MM.1S (cell line): ENCODE results near the gene KIF21B.

Source experiments
- DNase-seq: peaks from one replicate; pipeline ENCODE4 v3.0.0-alpha.2; 2015
- H2AFZ ChIP-seq: fragments of 300-600 bp; sonication (generic); 2 replicates; pipeline ENCODE4 v1.6.0; 2016; ENCODE audit warnings: antibody characterized with exemption, low read length
- H3F3A ChIP-seq: fragments of 300-600 bp; sonication (generic); 2 replicates; pipeline ENCODE4 v1.6.1; 2016; ENCODE audit warnings: mild to moderate bottlenecking, antibody characterized with exemption, low read length, moderate library complexity, mixed read lengths; ENCODE audit not compliant: insufficient read depth
- H3K27ac ChIP-seq: fragments of 300-600 bp; sonication (generic); 2 replicates; pipeline ENCODE4 v1.5.1; 2016; ENCODE audit warnings: mild to moderate bottlenecking, low read length
- H3K27me3 ChIP-seq: fragments of 300-600 bp; sonication (generic); replicated peaks from 2 replicates; pipeline ENCODE4 v1.6.0; 2016; ENCODE audit warnings: low read length; ENCODE audit not compliant: insufficient read depth
- H3K36me3 ChIP-seq: fragments of 300-600 bp; sonication (generic); replicated peaks from 2 replicates; pipeline ENCODE4 v1.6.1; 2016; ENCODE audit warnings: mild to moderate bottlenecking, low read length, mixed read lengths; ENCODE audit not compliant: insufficient read depth
- H3K4me1 ChIP-seq: fragments of 300-600 bp; sonication (generic); 2 replicates; pipeline ENCODE4 v1.6.1; 2016; ENCODE audit warnings: low read length, mixed read lengths
- H3K4me2 ChIP-seq: fragments of 300-600 bp; sonication (generic); 2 replicates; pipeline ENCODE4 v1.6.0; 2016; ENCODE audit warnings: low read depth, low read length
- H3K4me3 ChIP-seq: fragments of 300-600 bp; sonication (generic); 2 replicates; pipeline ENCODE4 v1.5.1; 2016; ENCODE audit warnings: low read length, mixed read lengths
- H3K79me2 ChIP-seq: fragments of 300-600 bp; sonication (generic); 2 replicates; pipeline ENCODE4 v1.6.1; 2016; ENCODE audit warnings: mixed run types, low read length, mixed read lengths
- H3K9ac ChIP-seq: fragments of 300-600 bp; sonication (generic); 2 replicates; pipeline ENCODE4 v1.6.1; 2016; ENCODE audit warnings: low read length, mixed read lengths
- H3K9me2 ChIP-seq: fragments of 300-600 bp; sonication (generic); replicated peaks from 2 replicates; pipeline ENCODE4 v1.6.1; 2016; ENCODE audit warnings: mild to moderate bottlenecking, low read length, mixed read lengths; ENCODE audit not compliant: insufficient read depth
- H3K9me3 ChIP-seq: fragments of 300-600 bp; sonication (generic); replicated peaks from 2 replicates; pipeline ENCODE4 v1.6.1; 2016; ENCODE audit warnings: mild to moderate bottlenecking, low read length, mixed read lengths; ENCODE audit not compliant: insufficient read depth
- H4K20me1 ChIP-seq: fragments of 300-600 bp; sonication (generic); 2 replicates; pipeline ENCODE4 v1.6.1; 2016; ENCODE audit warnings: mild to moderate bottlenecking, low read length, moderate library complexity, mixed read lengths; ENCODE audit not compliant: insufficient read depth
- EZH2 ChIP-seq: fragments of 300-600 bp; sonication (generic); optimal IDR thresholded peaks from 2 replicates; pipeline ENCODE3; 2017; ENCODE audit warnings: low read depth, mild to moderate bottlenecking, antibody characterized with exemption, low read length, mixed read lengths
- EZH2phosphoT487 ChIP-seq: fragments of 300-600 bp; sonication (generic); IDR thresholded peaks from 2 replicates; pipeline ENCODE4 v1.6.1; 2018; ENCODE audit warnings: antibody characterized with exemption, low read length
- TF ChIP-seq, protein P1 (sequence below): fragments of 300-600 bp; sonication (generic); IDR thresholded peaks from 2 replicates; pipeline ENCODE4 v1.5.1; 2016; ENCODE audit warnings: antibody characterized with exemption, low read length, mixed read lengths

The KIF21B gene

DNA sequence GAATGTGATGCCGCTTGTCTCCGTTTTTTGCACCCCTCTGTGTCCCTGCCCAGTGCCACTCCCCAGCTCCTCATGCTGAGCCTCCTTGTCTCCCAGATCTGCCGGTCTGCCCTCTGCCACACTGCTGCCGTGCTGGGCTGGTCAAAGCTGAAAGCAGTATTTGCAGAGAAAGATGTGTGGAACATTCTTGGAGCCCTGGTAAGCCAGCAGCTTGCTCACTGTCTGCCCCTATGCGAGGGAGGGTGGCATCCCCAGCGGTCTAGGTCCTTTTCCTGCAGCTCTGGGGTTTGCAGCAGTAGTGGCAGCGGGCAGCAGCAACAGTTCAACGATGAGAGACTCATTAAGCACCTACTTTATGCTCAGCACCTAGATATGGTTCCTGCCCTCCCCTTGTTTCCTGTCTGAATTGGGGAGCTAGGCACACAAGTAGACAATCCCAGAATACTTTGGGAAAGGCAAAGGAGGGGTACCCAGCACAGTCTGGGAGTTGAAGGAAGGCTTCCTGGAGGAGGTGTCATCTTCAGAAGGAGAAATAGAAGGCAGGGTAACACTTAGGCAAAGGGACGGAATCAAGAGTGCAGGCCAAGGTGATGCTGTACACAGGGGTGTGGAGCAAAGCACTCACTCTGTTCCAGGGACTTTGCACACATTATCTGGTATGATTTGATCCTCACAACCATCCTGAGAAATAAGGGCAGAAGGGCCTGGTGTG lies 63.1 kb downstream of the KIF21B start:
- Histone ChIP-seq H4K20me1 (no peaks in the 10 kb centered on the region), H3K4me2 (no peak overlapping the region), H3K27me3 (no peaks in the 10 kb centered on the region), H3K27ac (no peak overlapping the region), H3K9me3 (no peaks in the 10 kb centered on the region), H3F3A (no peaks in the 10 kb centered on the region), H3K4me1 (no peaks in the 10 kb centered on the region), H3K9ac (no peak overlapping the region), H2AFZ (no peak overlapping the region), H3K4me3 (no peak overlapping the region), H3K36me3 (no peaks in the 10 kb centered on the region), H3K79me2 (no peaks in the 10 kb centered on the region), H3K9me2 (no peaks in the 10 kb centered on the region)
- TF ChIP-seq, protein P1, sequence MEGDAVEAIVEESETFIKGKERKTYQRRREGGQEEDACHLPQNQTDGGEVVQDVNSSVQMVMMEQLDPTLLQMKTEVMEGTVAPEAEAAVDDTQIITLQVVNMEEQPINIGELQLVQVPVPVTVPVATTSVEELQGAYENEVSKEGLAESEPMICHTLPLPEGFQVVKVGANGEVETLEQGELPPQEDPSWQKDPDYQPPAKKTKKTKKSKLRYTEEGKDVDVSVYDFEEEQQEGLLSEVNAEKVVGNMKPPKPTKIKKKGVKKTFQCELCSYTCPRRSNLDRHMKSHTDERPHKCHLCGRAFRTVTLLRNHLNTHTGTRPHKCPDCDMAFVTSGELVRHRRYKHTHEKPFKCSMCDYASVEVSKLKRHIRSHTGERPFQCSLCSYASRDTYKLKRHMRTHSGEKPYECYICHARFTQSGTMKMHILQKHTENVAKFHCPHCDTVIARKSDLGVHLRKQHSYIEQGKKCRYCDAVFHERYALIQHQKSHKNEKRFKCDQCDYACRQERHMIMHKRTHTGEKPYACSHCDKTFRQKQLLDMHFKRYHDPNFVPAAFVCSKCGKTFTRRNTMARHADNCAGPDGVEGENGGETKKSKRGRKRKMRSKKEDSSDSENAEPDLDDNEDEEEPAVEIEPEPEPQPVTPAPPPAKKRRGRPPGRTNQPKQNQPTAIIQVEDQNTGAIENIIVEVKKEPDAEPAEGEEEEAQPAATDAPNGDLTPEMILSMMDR, result no peak
- no peak for TF ChIP-seq EZH2phosphoT487
- no peak for TF ChIP-seq EZH2
- DNase-seq, result no peak

DNA sequence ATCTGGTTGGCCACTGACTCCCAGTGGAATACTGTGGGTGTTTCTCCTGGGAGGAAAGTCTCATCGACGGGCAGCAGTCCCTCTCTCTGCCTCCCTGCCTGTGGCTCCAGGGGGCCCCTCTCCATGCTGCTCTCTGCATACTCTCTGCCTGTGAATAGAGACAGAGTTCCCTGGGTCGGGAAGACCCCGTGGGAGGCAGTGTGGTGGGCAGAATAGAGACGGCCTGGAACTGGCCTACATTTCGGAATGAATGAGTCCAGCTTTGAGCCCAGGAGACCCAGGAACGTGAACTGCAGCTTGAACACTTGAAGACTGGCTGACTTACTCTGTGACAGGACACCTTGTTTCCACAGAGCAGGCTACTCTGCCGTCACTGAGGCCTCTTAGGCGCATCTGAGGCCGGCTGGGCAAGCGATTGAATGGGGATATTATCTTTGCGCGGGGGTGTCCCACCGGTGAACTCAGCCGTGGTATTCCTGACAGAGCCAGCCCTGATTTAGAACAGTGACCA lies 64.0 kb downstream of the KIF21B start:
- Histone ChIP-seq H2AFZ (no peak overlapping the region), H3F3A (no peaks in the 10 kb centered on the region), H3K4me2 (no peak overlapping the region), H3K9me2 (no peaks in the 10 kb centered on the region), H3K9me3 (no peaks in the 10 kb centered on the region), H3K4me3 (no peak overlapping the region), H3K79me2 (no peaks in the 10 kb centered on the region), H3K4me1 (no peaks in the 10 kb centered on the region), H4K20me1 (no peaks in the 10 kb centered on the region), H3K36me3 (no peaks in the 10 kb centered on the region), H3K27ac (no peak overlapping the region), H3K27me3 (no peaks in the 10 kb centered on the region), H3K9ac (no peak overlapping the region)
- TF ChIP-seq EZH2, result no peak
- no peak for TF ChIP-seq EZH2phosphoT487
- TF ChIP-seq, protein P1, result no peak
- DNase-seq, result no peak

DNA sequence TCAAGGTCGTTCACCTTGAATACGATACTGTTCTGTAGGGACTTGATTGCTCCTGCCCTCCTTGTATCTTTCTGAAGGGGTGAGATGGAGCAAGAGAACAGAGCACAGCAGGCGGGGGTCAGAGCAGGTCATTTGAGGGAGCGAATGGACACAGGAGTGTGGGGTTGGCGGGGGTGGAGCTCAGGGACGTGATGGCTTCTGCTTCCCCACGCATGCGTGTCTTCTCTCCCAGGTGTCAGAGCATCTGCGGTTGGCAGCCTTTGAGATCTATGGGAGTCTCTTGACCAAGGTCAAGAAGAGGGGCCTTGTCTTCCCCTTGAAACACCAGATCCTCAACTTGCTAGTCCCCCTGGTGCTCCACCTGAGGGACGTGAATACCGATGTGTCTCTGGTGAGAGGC lies 64.9 kb downstream of the KIF21B start:
- Histone ChIP-seq H3K27ac (no peak overlapping the region), H3K9ac (no peak overlapping the region), H3K4me3 (no peak overlapping the region), H3K79me2 (no peaks in the 10 kb centered on the region), H3K9me2 (no peaks in the 10 kb centered on the region), H4K20me1 (no peaks in the 10 kb centered on the region), H3K9me3 (no peaks in the 10 kb centered on the region), H3K4me1 (no peaks in the 10 kb centered on the region), H3F3A (no peaks in the 10 kb centered on the region), H3K36me3 (no peaks in the 10 kb centered on the region), H2AFZ (no peak overlapping the region), H3K4me2 (no peak overlapping the region), H3K27me3 (no peaks in the 10 kb centered on the region)
- DNase-seq, result no peak
- no peak for TF ChIP-seq EZH2
- no peak for TF ChIP-seq EZH2phosphoT487
- TF ChIP-seq, protein P1, result no peak
